D721Med (cell line): ENCODE results near the gene CD300A.
"Not testable (repeated sequence)": the region's sequence is repeated elsewhere in the genome, so short reads cannot be mapped to it uniquely, and the experiment has no call there.

Source experiments
- DNase-seq: peaks from one replicate; pipeline ENCODE4 v3.0.0; 2011; ENCODE audit warnings: low spot score; ENCODE audit not compliant: insufficient read length
- FAIRE-seq: peaks from 2 replicates; lab custom pipeline; 2011; peaks lifted over from hg19 to GRCh38; lab: Jason Lieb, UNC
- CTCF ChIP-seq: IDR thresholded peaks from 2 replicates; pipeline ENCODE4 v1.5.1; 2012; ENCODE audit warnings: mild to moderate bottlenecking, control low read depth; ENCODE audit not compliant: insufficient read depth; ENCODE audit errors: missing control alignments

CD300A gene

GRCh38 chr17:74480290-74480689 lies 13.9 kb downstream of the CD300A start:
- no peak for TF ChIP-seq CTCF
- DNase-seq (no peak), FAIRE-seq (no peak)

GRCh38 chr17:74481621-74482020 lies 15.2 kb downstream of the CD300A start:
- FAIRE-seq = no peak
- no peak for TF ChIP-seq CTCF

GRCh38 chr17:74484066-74484465 lies 17.6 kb downstream of the CD300A start:
- no peak for TF ChIP-seq CTCF
- no peak for FAIRE-seq
- no peak for DNase-seq

More at GRCh38 chr17:74481621-74482020, 15.2 kb downstream of the CD300A start:
- no peak for DNase-seq

GRCh38 chr17:74485022-74485743 lies 18.7 kb downstream of the CD300A start:
- no peak for TF ChIP-seq CTCF
- no peak for FAIRE-seq

GRCh38 chr17:74485841-74486240 lies 19.4 kb downstream of the CD300A start:
- DNase-seq (no peak), FAIRE-seq (no peak)
- TF ChIP-seq CTCF = no peak

More at GRCh38 chr17:74485022-74485743, 18.7 kb downstream of the CD300A start:
- DNase-seq = no peak

- not testable (repeated sequence) for DNase-seq, FAIRE-seq
Measured at GRCh38 chr17:74488276-74488675, 21.8 kb downstream of the CD300A start.

- DNase-seq (no peak), FAIRE-seq (no peak)
- TF ChIP-seq CTCF = no peak
Measured at GRCh38 chr17:74490716-74491115, 24.3 kb downstream of the CD300A start.
